HG03520 (cell line): Measurements from ENCODE around the gene GID8.
A peak's percentile ranks its signal among the peaks of the same experiment; 100 is the strongest.

Source experiments
- ATAC-seq: cut with Tn5 transposase; IDR thresholded peaks from one replicate; pipeline ENCODE4 v1.9.1; 2021; ENCODE audit warnings: mild to moderate bottlenecking, moderate library complexity; ENCODE audit not compliant: unreplicated experiment

GID8 gene

DNA sequence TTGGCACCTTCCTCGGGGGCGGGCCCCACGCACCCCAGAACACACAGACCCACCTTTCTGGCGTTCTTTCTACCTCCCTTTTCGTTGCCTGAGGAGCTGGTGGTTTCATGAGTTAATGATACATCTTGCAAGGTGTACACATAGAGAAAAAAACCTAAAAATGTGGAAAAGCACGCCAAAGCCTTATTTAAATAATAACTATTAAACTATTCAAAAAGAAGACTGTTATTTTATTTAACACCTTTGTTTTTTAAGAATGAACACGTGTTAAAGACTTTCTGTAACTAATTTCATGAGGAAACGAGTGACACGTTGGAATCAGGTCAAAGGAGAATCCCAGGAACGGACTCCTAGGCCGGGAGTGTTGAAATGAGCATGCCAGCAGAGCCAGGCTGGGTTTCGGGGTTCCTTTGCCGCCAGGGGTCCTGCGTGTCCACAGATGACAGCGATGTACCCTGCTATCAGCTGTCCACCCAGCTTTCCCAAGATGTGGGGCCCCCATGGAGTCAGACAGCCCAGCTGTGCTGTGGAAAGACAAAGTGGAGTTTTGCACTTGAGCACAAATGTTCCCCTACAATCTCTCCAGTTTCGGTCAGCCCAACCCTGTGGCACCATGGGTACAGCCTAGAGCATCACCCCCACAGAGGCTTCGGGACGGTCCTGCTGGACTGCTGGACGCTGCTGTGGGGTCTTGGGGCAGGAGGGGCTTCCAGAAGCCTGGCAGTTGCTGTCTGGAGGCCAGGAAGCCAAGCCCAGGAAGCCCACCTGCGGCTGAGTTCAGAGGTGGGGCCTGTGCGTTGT lies 30.6 kb downstream of the GID8 start:
- ATAC-seq: no peak

DNA sequence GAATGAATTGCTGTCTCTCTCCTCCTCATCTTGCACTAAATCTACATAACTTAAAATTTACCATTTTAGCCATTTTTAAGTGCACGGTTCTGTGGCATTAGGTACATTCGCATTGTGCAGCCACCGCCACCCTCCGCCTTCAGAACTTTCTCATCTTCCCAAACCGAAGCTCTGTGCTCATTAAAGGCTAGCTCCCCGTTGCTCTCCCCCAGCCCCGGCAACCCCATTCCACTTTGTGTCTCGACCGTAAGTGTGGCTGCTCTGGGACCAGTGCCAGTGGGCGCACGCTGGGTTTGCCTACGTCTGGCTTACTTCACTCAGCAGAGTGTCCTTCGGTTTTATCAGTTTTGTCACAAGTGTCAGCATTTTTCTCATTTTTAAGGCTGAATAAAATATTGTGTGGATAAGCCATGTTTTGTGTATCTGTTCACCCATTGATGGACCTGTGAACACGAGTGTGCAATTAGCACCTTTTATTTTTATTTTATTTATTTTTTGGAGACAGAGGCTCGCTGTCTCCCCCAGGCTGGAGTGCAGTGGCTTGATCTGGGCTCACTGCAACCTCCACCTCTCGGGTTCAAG lies 31.3 kb downstream of the GID8 start:
- no peak for ATAC-seq

DNA sequence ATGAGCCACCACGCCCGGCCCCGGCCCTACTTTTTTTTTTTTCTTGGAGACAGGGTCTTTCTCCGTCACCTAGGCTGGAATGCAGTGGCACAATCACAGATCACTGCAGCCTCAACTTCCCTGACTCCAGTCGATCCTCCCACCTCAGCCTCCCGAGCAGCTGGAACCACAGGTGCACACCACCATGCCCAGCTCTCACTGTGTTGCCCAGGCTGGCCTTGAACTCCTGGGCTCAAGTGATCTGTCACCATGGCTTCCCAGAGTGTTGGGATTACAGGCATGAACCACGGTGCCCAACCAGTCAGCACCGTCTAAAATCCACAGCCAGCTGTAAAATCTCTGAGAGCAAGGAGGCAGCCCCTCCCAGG lies 32.0 kb downstream of the GID8 start:
- ATAC-seq: no peak

DNA sequence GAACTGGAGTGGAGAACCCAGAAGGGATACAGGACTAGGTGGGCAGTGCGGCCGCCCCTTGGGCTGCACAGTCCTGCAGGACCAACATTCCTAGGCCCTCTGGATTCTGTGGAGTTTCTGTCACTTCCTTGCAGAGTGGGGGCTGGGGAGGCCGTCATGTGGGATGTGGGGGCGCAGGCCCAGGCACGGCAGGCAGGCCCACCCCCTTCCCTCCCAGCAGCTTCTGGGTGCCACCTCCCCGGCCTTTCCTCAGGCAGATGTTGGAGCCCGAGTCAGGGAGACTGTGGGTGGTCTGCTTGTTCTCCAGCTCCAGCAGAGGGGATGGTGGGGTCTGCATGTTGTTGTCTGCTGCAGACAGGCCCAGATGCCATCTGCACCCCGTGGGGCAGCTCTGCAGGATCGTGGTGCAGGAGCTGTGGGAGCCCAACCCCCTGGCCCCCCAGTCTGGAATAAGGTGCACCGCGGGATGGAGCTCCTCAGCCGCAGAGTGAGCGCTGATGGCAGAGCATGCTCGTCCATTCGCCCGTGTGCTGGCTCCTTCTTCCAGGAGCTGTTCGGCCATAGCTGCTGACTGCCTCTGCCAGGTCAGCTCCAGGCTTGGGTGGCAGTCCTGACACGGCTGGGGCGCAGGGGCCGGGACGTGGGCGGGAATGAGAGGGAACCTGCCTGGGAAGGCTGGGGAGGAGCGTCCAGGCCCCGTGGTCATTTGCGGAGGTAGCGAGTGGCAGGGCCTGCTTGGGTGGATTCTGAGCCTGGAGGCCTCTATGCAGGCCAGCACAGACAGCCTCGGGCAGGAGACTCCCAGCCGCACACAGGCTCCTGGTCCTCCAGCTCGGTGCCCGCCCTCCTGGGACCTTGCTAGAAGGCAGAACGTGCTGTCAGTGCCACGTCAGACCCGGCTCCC lies 32.6 kb downstream of the GID8 start:
- no peak for ATAC-seq

DNA sequence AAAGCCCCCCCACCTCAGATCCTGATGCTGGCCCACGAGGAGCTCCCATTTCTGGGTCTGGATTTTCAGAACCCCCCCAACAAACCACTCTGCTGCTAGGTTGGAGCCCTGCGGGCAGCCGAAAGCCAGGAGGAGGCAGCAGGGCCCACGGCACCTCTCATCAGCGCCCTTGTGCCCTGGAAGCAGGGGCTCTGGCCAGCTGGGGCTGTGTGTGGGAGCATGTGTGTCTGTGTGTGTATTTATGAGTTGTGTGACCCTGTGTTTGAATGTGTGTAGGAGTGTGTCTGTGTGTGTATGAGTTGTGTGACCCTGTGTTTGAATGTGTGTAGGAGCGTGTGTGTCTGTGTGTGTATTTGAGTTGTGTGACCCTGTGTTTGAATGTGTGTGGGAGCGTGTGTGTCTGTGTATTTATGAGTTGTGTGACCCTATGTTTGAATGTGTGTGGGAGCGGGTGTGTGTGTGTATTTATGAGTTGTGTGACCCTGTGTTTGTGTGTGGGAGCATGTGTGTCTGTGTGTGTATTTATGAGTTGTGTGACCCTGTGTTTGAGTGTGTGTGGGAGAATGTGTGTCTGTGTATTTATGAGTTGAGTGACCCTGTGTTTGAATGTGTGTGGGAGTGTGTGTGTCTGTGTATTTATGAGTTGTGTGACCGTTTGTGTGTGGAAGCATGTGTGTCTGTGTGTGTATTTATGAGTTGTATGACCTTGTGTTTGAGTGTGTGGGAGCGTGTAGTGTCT lies 33.4 kb downstream of the GID8 start:
- no peak for ATAC-seq

DNA sequence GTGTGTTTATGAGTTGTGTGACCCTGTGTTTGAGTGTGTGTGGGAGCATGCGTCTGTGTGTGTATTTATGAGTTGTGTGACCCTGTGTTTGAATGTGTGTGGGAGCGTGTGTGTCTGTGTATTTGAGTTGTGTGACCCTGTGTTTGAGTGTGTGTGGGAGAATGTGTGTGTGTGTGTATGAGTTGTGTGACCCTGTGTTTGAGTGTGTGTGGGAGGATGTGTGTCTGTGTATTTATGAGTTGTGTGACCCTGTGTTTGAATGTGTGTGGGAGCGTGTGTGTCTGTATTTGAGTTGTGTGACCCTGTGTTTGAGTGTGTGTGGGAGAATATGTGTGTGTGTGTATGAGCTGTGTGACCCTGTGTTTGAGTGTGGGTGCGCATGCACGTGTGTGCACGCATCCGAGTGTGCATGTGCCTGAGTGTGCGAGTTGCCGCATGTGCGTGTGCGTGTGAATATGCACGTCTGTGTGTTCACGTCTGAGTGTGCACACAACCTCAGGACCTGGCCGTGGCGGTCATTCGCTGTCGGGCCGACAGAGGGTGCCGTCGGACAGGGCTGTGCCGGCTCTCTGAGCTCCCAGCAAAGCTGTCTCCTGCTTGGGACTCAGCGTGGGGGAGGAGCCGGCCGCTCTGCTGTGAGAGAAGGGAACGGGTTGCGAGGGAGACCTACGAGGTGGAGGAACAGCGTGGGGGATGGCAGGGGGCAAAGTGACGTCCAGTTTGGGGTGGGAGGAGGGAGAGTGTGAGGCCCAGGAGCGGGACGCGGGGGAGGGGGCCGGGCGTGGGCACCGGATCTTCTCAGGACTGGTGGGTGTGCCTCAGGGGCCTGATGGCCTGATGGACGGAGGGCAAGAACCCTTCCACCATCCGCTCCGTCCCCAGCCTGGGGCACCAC lies 34.2 kb downstream of the GID8 start:
- peak; percentile 68 for ATAC-seq

DNA sequence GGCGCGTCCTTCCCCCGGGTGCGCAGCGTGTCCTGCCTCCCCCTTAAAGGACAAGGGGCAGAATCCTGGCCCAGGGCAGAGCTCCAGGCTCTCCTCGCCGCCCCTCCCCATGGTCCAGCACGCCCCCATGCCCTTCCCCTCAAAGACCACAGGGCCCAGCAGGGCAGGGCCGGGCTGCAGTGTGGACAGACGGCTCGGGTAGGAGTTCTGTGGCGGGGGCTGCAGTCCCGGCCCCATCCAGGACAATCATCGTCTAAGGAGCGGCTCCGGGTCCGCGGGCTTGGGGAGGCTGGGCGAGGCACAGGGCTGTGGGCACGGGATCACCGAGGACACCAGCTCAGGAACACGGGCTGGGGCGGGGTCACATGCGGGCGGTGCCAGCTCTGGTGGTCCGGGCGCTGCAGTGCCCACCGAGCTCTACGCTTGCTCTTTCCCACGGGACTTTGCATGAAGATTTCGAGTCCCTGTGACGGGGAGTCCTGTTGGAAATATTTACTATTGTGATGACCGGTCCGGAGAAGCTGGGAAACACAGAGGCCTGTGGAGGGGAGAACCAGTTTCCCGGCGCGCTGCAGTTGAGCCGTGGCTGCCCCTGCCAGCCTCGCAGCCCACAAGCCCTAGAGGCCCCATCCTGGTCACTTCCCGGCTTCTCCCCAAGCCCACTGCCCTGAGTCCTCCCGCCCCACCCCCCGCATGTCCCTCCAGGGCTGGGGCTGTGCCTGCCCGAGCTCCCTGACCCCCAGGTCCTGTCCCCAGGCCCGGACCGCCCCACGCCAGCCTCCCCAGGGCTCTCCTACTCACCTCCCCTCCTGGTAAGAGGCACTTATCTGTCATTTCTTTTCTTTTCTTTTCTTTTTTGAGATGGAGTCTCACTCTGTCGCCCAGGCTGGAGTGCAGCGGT lies 35.1 kb downstream of the GID8 start:
- ATAC-seq: no peak

DNA sequence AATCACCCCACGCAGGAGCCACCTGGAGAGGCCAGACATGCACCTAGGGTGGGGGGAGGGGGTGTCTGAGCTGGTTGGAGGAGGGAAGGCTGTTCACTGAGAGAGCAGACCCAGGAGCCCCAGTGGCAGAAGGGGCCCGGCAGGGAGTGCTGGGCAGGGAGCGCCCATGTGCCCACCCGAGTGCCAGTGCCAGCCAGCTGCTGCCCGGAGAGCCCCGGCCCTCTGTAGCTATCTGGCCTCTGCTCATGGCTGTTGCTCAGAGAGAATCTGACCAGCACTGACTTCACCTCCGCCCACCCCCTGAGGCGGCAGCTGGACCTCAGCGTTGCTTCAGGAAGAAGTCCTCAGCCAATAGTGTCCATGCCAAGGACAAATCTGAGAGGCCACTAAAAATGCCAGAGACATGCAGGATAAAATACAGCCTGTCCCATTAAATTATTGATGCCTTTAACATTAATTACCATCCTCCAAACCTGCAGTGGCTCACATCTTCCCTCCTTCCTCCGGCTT lies 37.4 kb downstream of the GID8 start:
- no peak for ATAC-seq

DNA sequence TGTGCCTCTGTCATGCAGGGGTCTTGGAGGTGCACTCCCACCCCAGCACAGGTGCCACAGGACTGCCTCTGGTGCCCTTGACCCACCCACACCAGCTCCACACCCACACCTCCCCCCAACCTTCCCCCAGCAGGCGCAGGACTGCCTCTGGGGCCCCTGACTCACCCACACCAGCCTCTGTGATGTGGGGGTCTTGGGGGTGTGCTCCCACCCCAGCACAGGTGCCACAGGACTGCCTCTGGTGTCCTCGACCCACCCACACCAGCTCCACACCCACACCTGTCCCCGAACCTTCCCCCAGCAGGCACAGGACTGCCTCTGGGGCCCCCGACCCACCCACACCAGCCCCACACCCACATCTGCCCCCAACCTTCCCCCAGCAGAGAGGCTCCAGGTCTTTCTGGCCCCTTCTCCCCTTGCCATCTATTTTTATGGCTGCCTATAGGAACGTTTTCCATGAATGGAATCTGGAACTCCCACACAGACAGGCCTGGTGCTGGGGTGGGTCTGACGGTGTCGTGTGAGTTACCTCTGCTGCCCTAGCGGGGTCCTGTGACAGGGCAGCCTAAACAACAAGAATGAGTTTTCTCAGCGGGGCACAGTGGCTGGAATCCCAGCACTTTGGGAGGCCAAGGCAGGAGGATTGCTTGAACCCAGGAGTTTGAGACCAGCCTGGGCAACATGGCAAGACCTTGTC lies 38.0 kb downstream of the GID8 start:
- ATAC-seq: no peak

DNA sequence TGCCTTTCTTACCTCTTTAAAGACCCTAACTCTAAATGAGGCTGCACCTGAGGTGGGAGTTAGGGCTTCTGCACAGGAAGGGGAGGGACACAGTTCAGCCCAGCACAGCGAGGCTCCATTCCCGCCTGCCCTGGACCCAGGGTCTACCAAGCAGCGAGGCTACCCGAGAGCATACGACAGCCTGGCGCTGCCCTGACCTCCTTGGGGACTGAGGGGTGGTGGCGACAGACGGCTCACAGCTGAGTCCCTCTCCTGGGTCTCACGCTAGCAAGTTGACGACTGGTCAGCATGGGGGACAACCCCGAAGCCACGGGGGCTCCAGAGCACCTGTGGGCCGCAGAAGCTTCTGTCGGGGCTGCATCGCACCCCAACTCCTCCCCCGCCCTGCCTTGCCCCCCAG lies 38.9 kb downstream of the GID8 start:
- ATAC-seq: no peak

DNA sequence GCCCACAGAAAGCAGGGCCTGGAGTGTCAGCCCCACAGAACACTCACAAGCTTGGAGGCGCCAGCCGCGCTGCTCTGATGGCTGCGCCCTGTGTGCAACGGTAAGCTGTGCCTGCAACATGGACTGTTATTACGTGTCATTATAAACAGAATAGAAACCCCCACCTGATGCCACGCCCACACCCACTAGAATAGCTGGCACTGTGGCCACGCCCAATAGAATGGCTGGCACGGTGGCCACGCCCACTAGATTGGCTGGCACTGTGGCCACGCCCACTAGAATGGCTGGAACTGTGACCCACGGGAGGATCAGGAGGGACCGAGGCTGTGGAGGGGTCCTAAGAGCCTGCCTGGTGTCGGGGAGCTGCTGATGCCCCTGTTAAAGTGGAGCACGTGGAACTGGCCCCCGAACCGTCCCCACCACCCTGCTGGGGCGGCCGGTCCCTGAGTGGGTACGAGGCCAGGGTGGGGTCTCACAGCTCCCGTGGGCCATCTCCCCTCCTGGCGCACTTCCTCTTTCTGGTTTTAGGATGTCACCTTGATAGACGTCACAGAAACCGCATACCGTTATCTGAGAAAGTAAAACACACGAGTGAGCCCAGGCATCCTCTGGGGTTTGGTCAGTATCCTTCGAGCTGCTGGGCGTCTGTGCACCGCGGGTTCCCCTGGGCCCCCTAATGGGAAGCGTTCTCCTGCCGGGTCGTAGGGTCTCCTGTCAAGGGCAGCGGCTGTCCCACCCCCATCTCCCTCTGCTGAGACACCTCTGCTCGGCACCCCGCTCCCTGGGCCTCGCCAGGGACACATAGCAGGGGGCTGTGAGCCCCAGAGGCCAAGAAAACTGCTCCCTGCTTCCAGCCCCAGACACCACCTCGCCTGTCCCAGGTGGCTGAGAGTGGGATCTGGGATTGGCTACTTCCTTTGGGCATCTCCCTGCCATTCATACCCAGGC lies 39.9 kb downstream of the GID8 start:
- ATAC-seq: no peak

DNA sequence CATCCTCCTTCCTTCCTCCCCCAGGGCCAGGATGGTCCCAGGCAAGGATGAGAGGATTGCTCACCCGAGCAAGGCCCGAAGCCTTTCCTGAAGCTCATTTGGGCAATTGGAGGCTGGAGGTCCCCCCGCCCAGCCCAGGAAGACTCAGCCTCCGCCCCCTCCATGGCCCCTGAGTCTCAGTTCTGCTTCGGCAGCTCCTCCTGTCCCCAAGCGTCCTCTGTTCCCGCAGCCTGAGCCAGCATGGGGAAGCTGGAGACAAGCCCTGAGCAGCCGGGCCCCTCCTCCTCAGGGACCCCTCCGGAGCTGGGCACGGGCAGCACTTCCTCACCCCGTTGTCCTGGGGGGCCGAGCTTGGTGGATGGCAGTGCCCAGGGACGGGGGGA lies 40.6 kb downstream of the GID8 start:
- no peak for ATAC-seq

DNA sequence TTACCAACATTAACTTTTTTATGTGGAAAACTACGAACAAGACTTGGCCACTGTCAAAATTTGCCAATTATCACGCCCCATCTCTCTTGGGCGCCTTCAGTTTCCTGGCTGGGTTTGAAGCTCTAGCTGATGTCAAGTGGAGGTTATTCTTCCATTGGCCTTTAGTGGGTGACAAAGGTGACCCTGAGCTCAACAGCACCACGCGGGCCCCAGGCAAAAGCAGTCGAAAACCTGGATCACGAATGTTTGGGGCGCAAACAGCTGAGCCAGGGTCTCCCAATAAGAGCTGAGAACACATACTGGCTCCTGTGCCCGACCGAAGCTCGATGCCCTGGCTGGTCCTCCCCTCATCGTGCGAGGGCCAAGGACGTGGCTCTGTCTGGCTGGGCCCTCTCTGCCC lies 41.4 kb downstream of the GID8 start:
- ATAC-seq: no peak

DNA sequence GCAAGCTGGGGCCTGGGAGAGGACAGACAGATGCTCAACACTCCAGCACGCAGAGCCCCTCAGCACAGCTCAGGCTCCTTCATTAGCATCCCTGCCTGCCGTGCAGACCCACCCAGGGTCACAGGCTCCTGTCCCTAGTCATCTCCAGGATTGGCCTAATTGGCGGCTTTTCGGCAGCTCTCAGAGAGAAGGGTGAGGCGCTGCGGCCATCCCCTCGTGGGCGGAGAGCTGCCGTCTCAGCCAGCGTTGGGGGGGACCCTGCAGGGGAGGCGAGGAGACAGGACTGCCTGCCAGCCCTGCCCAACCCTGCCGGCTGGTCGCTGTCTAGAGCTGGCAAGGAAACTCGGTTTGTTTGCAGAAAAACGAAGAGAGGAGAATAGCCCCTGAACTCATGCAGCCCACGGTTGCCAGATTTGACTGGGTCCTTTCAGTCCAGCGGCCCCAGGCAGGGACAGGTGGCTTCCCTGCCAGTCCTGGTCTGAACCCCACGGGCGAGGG lies 42.0 kb downstream of the GID8 start:
- no peak for ATAC-seq

DNA sequence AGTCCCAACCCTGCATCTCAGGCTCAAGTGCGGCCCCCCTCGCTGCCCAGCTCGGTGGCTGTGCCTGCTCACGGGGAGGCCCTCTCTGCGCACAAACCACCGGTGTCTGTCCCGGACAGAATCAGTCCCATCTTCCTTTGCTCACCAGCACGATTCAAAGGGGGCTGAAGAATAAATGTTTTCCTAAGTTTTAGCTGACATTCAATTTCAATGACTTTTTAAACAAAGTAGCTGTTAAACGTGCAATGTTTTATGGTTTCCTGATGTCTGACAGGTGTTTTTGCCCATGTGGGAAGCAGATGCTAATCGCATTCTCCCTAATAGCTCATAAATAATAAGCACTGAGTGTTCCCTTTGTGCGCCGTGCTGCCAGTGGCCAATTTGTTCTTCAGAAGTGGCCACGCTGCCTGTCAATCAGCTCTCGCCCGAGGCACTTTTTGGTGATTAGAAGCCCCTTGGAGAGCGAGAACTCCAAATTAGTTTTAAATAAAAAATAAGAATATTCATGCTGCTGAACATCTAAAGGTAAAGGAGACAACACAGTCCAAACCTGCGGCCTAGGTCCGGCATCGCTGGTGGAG lies 42.5 kb downstream of the GID8 start:
- no peak for ATAC-seq

DNA sequence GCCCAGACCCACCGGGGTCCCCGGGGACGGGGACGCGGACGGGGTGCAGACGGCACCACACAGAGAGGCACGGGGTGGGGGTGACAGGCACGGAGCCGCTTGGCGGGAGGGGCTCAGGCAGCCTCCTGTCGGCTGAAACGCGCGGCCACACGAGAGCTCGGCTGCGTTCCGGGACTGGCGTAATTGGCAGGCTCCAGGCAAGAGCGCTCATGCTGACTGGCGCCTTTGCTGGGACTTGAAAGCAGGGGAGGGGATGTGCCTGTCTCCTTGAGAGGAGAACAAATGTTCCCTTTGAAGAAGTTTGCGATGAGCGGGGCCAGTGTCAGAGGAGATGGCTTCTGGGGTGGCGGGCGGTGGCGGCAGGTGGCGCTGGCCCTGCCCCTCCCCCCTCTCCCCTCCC lies 43.0 kb downstream of the GID8 start:
- no peak for ATAC-seq
